ENCODE results near the gene RB1.
"Not testable (repeated sequence)": the region's sequence is repeated elsewhere in the genome, so short reads cannot be mapped to it uniquely, and the experiment has no call there.

Gene RB1

DNA sequence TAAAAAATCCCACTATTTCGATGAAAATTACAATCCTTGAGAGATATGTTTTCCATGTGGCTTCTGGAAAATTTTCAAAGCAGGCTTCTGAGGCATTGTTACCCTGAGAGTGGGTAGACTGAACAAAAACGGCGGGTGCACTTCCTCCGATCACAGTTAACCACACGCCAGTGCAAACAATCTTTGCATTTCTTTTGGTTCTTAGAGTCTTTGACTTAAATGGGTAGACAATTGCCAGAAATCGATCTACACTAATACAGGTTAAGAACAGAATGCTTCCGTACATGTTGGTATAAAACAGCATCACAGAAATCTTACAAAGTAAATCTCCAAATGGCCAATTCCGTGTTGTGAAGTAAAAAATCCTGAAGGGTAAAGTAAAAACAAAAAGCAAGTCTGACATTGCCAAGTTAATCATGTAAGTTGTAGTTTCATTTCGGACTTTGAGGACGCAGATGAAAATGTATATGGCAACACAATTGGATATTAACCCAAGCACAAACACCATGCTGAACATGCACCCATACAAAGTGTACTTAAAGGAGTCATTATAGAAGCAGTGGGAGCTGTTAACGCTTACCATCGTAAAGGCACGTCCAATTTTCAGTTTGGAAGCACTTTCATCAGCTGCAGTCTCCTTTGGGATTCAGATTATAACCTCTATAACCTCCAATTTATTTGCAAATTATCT is 108.4 kb downstream of the RB1 start:
- DNase-seq = no peak

DNA sequence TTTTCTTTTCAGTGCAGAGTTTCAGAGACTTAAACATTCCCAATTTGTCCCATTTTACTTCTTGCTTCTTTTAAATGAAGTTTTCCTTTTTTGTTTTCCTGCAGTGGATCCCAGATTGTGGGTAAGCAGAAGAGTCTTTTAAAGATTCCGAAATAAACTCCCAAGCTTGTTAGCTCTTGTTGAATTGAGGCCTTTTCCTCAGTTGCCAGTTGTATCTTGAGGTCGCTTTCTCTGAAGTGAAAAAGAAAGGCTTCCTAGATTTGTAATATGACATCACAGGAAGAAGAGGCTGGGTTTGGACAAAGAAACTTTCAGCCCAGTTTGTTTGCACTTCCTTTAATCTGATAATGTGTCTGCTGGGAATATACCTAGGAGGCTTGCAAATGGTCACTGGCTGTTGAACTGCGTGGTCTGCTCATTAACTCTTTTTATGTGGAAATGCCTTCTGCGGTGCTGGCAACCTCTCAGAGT is 109.4 kb downstream of the RB1 start, which contains the start of gene LPAR6:
TSS of gene LPAR6 (minus strand) at position 233 of the 471 bp plus-strand sequence. CDS start 690 bp downstream, outside the sequence.
- DNase-seq = no peak

DNA sequence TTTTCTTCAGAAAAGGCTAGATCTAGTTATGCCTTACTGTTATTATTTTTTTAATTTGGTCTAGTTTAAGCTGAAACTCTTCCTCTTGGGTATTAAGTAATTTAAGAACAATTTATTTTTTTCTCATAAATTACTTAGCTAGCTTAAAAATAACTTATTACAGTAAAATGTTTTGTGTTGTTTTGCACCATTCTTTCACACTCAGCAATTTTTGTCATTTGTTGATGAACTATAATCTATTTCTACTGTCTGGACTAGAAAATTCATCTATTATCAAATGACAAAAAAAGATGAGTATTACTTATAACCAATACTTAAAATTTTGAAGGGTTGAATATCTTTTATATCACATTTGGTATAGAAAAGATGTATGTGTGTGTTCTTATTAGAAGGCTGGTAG is 111.0 kb downstream of the RB1 start:
- no peak for DNase-seq

DNA sequence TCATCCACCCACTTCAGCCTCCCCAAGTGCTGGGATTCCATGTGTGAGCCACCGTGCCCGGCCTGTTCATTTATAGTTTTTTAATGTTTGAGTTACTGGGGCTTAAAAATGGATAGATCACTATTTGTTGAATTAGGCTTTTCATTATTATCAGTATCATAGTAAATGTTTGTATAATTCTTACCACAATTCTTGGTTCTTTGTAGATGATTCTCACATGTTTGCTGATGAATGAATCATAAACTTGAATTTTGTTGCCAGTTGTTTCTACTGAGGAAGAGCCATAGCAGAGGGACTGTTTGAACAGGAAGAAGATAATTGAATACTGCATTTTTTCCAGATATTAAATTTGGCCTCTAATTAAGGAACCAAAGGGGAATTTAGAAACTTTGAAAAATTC is 112.0 kb downstream of the RB1 start:
- DNase-seq = no peak

DNA sequence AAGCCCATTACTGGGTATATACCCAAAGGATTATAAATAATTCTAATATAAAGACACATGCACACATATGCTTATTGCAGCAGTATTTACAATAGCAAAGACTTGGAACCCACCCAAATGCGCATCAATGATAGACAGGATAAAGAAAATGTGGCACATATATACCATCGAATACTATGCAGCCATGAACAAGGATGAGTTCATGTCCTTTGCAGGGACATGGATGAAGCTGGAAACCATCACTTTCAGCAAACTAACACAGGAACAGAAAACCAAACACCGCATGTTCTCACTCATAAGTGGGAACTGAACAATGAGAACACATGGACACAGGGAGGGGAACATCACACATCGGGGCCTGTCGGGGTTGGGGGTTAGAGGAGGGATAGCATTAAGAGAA is 118.5 kb downstream of the RB1 start:
- not testable (repeated sequence) for DNase-seq

DNA sequence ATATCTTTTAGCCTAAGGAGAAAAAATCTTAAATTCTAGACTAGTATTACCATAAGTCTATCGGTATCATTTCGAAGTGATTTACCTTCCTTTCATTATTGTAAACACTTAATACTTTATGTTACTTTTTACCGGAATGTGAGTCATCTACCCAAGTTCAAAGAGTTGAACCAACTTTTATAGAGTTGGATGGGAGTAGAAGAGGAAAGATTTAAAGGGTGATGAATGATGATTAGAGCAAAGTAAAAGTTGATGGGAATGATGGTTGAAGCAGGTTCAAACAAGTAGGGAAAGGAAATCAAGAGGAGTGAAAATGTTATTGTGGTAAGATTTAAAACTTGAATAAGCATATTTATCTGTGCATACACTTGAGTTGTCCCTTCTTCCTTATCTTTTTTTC is 120.7 kb downstream of the RB1 start:
- DNase-seq = no peak

DNA sequence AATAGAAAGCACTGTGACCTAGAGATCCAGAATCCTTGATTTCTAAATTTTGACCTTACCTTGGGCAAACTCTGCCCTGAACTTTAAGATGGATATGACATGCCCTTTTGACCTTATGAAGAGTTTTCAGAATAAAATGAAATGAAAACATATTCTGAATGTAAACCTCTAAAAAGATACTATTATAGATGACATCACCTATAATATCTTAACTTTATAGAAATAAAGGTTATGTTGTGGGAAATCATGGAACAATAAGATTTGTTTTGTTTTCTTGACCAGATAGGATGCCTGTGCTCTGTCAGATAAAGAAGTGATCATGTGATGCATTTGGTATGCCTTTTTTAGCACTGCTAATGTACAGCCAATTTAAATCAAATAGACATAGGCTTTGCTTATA is 122.5 kb downstream of the RB1 start:
- no peak for DNase-seq

DNA sequence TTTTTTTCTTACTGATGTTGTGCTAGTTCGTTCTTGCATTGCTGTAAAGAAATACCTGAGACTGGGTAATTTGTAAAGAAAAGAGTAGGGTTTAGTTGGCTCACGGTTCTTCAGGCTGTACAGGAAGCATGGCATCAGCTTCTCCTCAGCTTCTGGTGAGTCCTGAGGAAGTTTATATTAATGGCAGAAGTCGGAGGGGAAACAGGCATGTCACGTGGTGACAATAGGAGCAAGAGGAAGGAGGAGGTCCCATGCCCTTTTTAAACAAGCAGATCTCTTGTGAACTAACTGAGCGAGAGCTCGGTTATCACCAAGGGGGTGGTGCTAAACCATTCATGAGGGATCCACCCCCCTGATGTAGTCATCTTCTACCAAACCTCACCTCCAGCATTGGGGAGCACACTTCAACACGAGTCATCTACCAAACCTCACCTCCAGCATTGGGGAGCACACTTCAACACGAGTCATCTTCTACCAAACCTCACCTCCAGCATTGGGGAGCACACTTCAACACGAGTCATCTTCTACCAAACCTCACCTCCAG is 123.3 kb downstream of the RB1 start:
- DNase-seq = not testable (repeated sequence)

DNA sequence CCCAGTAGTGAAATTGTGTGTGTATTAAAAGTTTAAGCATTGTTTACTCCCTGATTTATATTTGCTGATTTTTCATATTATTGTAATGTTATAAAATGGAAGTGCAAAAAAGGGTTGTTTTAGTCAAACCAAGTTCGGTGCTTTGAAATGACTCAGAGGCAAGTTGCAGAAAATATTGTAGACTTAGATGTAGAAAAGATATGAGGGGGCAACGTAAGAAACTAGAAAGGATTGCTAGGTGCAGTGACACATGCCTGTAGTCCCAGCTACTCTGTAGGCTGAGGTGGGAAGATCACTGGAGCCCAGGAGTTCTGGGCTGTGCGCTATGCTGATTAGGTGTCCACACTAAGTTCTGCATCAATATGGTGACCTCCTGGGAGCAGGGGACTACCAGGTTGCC is 125.5 kb downstream of the RB1 start:
- no peak for DNase-seq

DNA sequence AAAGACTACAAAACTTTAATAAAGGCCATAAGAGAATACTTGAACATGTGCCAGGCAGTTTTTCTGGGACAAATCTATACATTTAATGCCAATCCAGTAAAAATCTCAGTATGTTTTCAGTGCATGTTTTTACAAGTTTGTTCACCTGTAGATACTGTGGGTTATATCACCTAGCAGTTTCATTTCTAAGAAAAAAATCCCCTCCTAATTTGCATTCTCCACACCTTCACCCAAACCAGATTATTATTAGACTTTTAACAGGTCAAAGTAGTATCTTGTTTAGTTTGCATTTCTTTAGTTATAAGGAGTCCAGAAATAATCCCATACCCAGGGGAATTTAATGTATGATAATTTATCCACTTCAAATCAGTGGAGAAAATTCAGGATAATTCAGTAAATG is 126.3 kb downstream of the RB1 start:
- no peak for DNase-seq

DNA sequence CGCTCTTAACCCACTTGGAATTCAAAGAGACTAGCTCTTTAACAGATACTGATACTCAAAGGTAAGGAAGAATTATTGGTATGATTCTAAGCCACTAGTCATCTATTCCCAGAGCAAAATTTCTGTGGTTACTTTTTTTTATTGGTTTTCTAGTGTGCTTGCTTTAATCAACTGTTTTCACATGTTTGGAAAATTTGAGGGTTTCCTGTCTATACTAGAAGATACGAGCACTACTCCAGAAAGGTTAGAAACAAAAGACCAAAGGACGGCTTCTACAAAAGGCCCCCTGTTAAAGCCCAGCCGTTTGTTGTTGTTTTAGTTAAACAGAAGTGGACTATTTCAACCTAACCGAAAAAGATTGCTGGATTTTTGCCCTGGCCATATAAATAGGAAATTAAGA is 127.9 kb downstream of the RB1 start:
- no peak for DNase-seq

DNA sequence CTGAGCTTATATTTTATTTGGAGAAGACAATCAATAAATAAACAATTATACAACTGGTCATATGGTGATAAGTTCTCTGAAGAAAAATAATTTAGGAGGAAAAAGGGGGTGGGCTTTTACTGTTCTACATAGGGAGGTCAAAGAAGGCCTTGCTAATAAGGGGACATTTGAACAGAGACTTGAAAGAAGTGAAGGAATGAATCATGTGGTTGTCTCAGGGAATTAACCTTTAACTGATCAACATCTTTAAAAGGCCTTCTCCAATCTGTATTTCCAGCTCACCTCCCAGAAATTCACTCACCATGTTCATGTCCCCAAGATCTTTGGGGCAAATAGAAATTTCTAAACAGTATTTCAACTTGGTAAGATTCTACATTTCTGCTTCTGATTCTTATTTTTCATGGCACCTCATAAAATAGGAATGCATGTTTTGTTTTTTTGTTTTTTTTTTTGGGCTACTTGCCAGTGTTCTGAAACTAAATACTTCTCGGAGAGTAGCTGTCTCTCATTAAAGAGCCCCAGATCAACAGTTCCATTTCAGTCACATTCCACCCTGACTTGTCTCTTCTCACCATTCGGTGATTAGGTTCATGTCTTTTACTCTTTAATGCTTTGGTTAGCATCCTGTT is 128.6 kb downstream of the RB1 start:
- DNase-seq = no peak

DNA sequence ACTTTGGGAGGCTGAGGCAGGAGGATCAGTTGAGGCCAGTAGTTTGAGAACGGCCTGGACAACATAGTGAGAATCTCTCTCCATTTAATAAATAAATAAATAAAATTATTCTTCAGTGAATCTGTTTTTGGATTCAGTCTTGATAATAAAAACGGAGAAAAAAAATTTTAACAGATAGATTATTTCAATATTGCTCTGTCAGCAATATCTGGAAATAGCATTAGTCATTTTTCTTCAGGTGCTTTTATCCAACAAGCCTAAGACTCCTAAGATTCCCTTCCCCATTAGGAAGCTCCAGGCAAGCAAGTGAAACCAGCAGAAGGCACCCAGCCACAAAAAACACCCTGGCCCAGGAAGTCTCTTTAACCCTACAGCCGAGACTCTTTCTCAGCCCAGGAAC is 130.6 kb downstream of the RB1 start:
- DNase-seq = no peak

DNA sequence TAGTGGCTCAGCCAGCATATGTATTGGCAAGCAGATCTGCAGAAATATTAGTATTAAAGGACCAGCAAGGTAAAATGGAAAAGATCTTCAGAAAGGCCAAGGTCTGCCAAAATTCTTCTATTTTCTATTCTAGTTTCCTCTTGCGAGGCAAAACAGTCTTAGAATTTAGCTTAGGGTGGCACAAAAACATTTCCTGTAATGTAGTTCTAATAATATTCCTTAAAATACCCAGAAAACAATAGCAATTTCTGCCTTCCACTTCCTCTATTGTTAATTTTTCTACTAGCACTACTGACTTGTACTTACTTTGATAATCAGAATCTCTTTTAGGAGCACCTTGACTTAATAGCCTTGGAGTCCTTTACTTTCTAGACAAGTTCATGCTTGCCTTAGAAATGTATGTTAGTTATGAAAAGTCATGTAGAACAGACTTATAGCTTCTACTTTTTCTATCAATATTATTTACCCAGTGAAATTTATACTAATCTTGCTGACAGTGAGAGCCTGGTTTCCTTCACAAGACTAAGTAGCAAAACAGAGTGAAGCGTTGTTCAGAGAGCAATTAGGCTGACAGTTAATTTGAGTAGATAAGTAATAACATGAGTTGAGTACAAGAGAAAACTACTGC is 133.2 kb downstream of the RB1 start:
- no peak for DNase-seq

DNA sequence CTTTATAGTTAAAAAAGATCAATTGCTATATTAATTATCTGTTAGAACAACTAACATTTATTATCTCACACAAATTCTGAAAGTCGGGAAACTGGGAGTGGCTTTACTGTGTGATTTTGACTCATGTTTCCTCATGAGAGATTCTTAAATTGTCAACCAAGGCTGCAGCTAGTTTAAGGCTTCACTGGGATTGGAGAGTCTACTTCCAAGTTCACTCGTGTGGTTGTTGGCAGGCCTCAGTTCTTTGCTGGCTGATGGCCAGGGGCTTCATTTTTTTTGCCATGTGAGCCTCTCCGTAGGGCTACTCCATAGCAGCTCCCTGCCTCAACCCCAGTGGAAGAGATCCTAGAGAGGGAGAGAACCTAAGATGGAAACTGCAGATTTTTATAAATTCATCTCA is 133.8 kb downstream of the RB1 start:
- peak; percentile 49 to 80 for DNase-seq

DNA sequence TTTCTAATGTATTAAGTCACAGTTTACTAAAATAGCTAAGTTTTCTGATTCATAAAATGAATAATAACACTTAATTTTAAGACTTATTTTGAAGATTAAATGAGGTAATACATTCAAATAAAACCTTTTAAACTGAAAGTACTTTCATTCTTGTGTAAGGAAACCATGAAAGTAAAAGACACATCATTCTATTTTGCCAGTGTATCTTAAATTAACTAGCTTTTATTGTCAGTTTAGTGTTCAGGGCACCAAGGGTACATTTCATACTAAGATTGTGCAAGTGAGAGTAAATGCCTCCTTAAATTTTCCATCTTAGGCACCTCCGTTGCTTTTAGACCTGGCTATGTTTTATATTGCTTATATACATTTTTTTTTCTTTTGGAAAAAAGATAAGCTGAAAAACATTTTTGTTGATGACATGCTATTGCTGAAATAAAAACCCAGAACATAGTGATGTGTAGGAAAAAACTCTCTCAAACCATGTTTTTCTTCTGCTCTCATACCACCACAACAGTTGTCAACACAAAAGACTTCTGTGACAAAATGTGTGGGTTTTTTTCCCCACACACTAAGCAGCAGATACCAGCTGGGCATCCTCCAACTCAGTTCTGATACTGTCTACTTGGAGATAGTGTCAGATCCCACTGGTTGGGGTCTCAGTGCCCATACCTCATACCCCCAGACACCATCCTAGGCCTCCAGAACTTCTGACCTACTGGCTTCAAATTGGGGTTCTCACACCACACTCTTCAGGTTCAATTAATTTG is 140.1 kb downstream of the RB1 start:
- no peak for DNase-seq

DNA sequence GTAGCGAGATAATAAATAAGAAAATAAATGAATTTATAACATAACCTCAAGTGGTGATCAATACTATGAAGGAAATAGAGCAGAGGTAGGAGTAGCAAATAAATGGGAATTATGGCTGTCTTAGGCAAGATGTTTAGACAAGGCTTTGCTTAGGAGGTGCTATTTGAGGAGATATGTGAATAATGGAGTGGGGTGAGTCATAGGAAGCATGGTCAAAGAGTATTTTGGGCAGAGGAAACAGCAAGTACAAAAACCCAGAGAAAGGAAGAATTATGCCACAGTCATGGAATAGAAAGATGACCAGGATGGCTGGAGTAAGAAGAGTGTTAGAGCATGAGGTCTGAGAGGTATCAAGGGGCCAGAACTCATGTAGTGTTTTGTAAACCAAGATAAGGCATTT is 142.9 kb downstream of the RB1 start:
- DNase-seq = no peak

DNA sequence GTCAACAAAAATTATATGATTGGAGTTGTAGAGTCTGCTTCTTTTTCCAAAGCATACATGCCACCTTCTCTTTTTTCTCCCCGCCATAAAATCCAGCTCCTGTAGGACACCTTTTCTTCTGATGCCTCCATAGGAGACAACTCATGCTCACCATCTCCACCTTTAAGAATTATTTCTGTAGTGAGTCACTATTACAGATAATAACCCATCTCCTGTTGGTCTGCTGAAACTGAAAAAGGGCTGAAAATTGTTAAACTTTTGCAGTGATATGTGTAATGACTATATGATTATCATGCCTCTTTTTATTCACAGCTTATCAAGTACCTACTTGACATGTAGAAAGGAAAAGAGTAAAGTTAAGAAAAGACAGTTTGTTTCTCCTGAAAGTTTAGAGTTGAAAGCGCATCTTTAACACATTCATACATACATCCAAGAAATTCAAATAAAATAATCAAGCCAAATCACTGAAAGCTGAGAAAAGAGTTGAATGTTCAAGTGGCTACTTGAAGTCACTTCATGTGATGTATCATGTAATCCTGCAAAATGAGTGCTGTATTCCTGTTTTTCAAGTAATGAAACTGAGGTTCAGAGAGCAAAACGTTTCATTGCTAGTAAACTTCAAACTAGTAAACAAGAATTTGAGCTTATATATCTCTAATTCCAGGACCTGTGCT is 144.9 kb downstream of the RB1 start:
- DNase-seq = no peak

DNA sequence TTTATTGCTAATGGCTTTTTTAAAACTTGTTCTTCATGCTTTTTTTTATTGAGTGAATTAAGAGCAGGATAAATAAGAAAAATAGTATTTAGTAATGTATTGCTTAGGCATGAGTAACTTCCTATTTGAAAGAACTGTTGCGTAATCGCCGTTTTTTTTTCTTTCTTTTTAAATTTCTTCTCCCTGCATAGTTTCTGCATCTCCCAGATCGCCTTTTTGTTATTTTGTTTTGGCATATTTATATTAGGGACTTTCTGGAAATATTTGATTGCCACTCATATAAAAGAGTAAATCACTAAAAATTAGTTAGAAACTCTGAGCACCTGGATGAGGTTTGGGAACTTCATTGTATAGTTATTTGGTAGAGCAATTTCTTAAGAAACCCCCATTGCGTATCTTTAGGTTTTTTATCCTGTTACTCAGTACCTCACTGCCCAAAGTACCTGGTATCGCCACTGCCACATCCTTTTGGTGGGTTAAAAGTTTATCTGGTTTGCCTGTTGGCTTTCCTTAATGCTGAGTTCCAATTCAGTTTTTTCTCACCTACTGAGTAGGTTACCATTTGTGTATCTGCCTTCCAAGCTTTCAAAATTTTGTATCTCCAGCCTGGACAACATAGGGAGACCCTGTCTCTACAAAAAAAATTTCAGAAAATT is 145.5 kb downstream of the RB1 start:
- no peak for DNase-seq

DNA sequence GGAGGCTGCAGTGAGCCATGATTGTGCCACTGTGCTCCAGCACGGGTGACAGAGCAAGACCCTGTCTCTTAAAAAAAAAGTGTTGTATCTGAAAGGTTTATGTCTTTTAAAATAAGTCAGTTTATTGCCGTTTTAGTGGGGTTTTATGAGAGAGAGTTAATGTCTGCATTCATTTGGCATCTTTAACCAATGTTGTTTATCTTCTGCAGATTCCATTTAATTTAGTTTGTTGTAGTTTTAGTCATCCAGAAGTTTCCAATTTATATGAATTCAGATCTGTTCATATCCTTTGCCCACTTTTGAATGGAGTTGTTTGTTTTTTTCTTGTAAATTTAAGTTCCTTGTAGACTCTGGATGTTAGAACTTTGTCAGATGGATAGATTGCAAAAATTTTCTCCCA is 146.1 kb downstream of the RB1 start:
- DNase-seq = no peak

DNA sequence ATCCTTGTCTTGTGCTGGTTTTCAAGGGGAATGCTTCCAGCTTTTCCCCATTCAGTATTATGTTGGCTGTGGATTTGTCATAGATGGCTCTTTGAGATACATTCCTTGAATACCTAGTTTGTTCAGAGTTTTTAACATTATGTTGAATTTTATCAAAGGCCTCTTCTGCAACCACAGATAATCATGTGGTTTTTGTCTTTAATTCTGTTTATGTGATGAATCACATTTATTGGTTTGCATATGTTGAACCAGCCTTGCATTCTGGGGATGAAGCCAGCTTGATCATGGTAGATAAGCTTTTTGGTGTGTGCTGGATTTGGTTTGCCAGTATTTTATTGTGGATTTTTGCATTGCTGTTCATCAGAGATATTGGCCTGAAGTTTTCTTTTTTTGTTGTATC is 147.6 kb downstream of the RB1 start:
- not testable (repeated sequence) for DNase-seq

DNA sequence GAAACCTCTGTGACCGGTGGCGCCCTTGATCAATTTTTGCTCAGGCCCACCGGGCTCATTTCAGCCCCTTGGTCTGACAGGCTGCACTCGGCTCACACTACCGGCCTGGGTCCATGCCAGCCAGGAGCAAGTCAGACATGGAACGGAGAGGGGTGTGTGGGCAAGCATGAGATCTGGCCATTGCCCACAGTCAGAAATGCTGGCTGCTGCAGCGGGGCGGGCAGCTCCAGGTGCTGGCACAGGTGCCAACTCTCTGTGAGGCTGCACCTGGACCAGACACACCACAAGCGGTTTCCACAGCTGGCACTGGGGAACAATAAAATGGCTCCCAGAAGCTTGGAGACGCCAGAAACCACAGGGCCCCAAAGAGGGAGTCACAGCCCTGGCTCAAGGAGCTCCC is 153.0 kb downstream of the RB1 start:
- DNase-seq = no peak

All from NCI-H446 (cell line).